Coronary artery (tissue), 2 donors: Measurements from ENCODE around the gene RIOX2.

ENCODE experiments used
- DNase-seq: peaks from one replicate; pipeline ENCODE4 v3.0.0-alpha.2; 2017; ENCODE audit warnings: low spot score
- H3K27ac ChIP-seq, 2 donors: fragments of 200-600 bp; sonication (generic); one replicate each; pipeline ENCODE4 v1.5.1; 2016 to 2019
- H3K4me3 ChIP-seq: fragments of 200-600 bp; sonication (generic); 2 replicates; pipeline ENCODE4 v1.5.1; 2016; ENCODE audit warnings: mild to moderate bottlenecking, moderate library complexity
- CTCF ChIP-seq: fragments of 200-600 bp; sonication (generic); IDR thresholded peaks from one replicate; pipeline ENCODE4 v1.5.1; 2019; ENCODE audit warnings: antibody characterized with exemption

The RIOX2 gene

DNA sequence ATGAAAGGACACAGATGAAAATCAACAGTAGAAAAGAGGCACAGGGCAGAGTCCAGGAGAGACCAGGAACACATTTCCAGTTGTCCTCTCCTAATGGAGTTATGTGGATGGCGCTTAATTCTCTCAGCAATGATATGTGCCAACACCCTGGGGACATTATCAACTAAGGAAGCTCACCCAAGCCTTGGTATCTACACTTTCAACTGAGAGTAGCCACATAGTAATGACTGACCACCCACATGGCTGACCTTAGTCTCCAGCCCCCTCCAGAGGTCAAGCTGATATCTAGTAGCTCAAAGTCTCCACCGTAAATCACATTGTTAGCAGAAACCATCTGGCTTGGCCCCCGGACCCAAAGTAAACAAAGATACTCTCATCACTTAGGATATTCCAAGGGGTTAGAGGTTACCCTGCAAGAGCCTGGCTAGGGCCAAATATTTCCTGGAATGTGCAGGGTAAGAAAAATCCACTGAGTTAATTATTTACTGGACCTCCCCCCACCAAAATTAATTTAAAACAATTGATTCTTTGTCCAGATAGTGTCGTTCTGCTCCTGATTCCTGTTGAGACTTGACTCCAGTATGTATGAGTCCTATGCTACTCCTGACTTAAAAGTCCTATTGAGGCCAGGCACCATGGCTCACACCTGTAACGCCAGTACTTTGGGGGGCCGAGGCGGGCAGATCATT is 38.1 kb upstream of the RIOX2 start:
- Histone ChIP-seq H3K27ac (no peak overlapping the region), H3K4me3 (no peak overlapping the region)
- DNase-seq, result no peak
- no peak for TF ChIP-seq CTCF

DNA sequence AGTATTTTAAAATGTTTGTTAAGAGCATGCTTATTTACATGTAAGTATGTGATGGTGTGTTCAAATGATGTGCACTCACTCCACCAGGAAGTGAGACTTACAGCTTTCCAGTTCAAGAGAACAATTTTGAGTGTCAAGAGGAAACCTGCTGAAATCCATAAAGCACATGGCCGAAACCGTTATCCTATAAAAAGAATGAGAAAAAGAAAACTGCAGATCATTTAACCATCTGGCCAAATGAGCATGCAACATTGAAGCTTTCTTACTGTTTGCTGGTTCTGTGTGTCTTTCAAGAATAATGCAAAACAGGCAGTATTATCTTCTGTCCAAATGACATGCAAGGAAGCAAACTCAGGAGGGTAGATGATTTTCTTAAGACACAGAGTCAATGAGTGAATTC is 36.6 kb upstream of the RIOX2 start:
- Histone ChIP-seq H3K27ac (no peak overlapping the region), H3K4me3 (no peak overlapping the region)
- no peak for DNase-seq
- no peak for TF ChIP-seq CTCF

DNA sequence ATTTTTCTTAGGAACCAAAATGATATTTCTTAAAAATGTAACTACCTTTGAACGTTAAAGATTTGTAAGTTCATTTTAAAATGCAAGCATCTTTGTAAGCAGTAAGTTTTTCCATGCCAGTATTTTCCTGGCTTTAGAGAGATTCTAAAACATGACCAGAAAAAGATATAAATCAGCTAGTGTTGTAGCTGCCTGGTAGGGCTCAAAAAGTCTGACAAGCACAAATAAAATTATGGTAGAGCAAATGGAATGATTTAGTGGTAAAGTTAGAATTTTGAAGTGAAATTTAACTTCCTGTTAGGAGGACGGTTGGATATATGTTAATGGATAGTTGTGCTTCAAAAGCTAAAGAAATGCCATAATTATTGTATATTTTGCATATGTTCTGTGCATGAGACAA is 33.2 kb upstream of the RIOX2 start:
- TF ChIP-seq CTCF, result no peak
- no peak overlapping the region for H3K4me3 ChIP-seq
- no peak for DNase-seq
- H3K27ac ChIP-seq, result no peak overlapping the region

DNA sequence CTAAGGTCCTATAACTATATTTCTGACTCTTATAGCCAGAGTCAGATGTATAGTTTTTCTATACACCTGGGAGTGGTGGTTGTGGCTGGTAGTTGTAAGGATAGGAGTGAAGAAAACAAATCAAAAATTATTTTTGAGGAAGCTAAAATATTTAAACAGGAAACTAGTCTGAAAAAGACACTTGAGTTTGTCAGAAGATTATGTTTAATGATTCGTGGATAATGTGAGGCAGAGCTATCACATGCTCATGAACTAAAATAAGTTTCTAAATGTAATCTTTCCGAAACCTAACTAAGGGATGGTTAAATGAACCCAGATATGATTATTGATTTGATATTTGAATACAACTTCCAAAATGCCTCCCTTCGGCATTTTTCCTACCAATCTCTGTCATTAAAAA is 32.5 kb upstream of the RIOX2 start:
- DNase-seq, result no peak
- Histone ChIP-seq H3K4me3 (no peak overlapping the region), H3K27ac (no peak overlapping the region)
- TF ChIP-seq CTCF, result no peak

GRCh38 chr3:98003306-98003969 is 31.2 kb upstream of the RIOX2 start:
- Histone ChIP-seq H3K4me3 (no peak overlapping the region), H3K27ac (no peak overlapping the region)
- DNase-seq, result no peak
- TF ChIP-seq CTCF, result no peak

- DNase-seq, result no peak
- no peak for TF ChIP-seq CTCF
- Histone ChIP-seq H3K27ac (no peak overlapping the region), H3K4me3 (no peak overlapping the region)
Measured at GRCh38 chr3:98002717-98003116, 30.5 kb upstream of the RIOX2 start.

DNA sequence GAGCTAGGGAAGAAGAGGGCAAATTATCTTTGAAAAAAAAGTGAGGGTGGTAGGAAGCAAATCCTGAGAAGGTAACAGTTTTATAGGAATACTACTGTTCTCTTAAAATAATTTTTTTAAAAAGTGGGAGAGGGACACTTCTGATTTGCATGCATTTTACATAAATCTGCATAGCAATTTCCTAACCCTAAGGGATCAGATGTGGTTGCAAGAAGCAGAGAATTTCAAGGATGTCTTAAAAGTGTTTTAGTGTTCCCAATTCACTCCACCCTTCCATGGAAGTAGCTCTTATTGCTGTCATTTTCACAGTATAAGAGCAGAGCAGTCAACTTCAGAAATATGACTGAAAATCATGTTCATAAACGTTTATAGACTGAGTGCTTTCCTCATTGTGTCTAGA is 27.8 kb upstream of the RIOX2 start:
- DNase-seq, result no peak
- Histone ChIP-seq H3K27ac (no peak overlapping the region), H3K4me3 (no peak overlapping the region)
- TF ChIP-seq CTCF, result no peak
